HEK293 (cell line): ENCODE results near the gene MAML2.
A peak's percentile ranks its signal among the peaks of the same experiment; 100 is the strongest.

ENCODE experiments used
- CTCF ChIA-PET: fragments of 350-600 bp; formaldehyde crosslinking; extraction: SDS; loops from one replicate; lab custom pipeline; 2021; ENCODE audit warnings: antibody characterized with exemption; lab: Yijun Ruan, JAX
- POLR2A ChIA-PET: fragments of 300-600 bp; formaldehyde crosslinking; extraction: SDS; loops from one replicate; lab custom pipeline; 2020; ENCODE audit warnings: antibody characterized with exemption, inconsistent platforms; lab: Yijun Ruan, JAX
- H3K27ac ChIP-seq: fragments of 200-500 bp; sonication (Bioruptor generic); 2 replicates; pipeline ENCODE4 v1.5.1; 2014; ENCODE audit warnings: low read depth, low read length, control low read depth, inconsistent platforms; ENCODE audit errors: extremely low read depth
- H3K36me3 ChIP-seq, 2 experiments: fragments of 200-500 bp in 1 of 2; sonication (Bioruptor generic) in 1 of 2; 1 replicate in 1 of 2; 2 replicates in 1 of 2; pipeline ENCODE4 v1.5.1; 2014 to 2017; ENCODE audit warnings: inconsistent platforms in 2 of 2, low read length in 2 of 2; ENCODE audit not compliant: control insufficient read depth in 2 of 2, insufficient read depth in 1 of 2
- H3K4me1 ChIP-seq: fragments of 200-500 bp; sonication (Bioruptor generic); 2 replicates; pipeline ENCODE4 v1.5.1; 2014; ENCODE audit warnings: mild to moderate bottlenecking, low read length, inconsistent platforms; ENCODE audit not compliant: control insufficient read depth, insufficient read depth
- H3K4me3 ChIP-seq: 2 replicates; pipeline ENCODE4 v1.5.1; 2011; ENCODE audit warnings: low read depth, mild to moderate bottlenecking, control low read depth, low read length, moderate library complexity
- H3K9me3 ChIP-seq: fragments of 200-500 bp; sonication (Bioruptor generic); 2 replicates; pipeline ENCODE4 v1.5.1; 2014; ENCODE audit warnings: low read depth, low read length, inconsistent platforms; ENCODE audit not compliant: control insufficient read depth, insufficient read depth
- FEZF1 ChIP-seq: fragments of 450-650 bp; formaldehyde crosslinking; IDR thresholded peaks from 2 replicates; pipeline ENCODE4 v1.5.1; 2016; ENCODE audit warnings: missing biosample characterization, missing genetic modification characterization
- GLIS2 ChIP-seq: fragments of 450-650 bp; formaldehyde crosslinking; IDR thresholded peaks from 2 replicates; pipeline ENCODE4 v1.5.1; 2016; ENCODE audit warnings: missing biosample characterization, missing genetic modification characterization
- PRDM1 ChIP-seq: fragments of 450-650 bp; formaldehyde crosslinking; IDR thresholded peaks from 2 replicates; pipeline ENCODE4; 2016; ENCODE audit warnings: missing biosample characterization, missing genetic modification characterization
- TRIM28 ChIP-seq: IDR thresholded peaks from 2 replicates; pipeline ENCODE4 v1.6.1; 2011; ENCODE audit warnings: low read length, control low read depth, borderline replicate concordance
- ZFP69B ChIP-seq: fragments of 450-650 bp; formaldehyde crosslinking; IDR thresholded peaks from 2 replicates; pipeline ENCODE4 v1.5.1; 2016; ENCODE audit warnings: missing biosample characterization, missing genetic modification characterization
- ZNF114 ChIP-seq: fragments of 450-650 bp; formaldehyde crosslinking; IDR thresholded peaks from 2 replicates; pipeline ENCODE4 v1.5.0; 2017; ENCODE audit warnings: missing biosample characterization, missing genetic modification characterization
- ZNF146 ChIP-seq: fragments of 450-650 bp; formaldehyde crosslinking; IDR thresholded peaks from 2 replicates; pipeline ENCODE4 v1.5.1; 2016; ENCODE audit warnings: missing biosample characterization, missing genetic modification characterization
- ZNF202 ChIP-seq: fragments of 450-650 bp; formaldehyde crosslinking; IDR thresholded peaks from 2 replicates; pipeline ENCODE4 v1.5.1; 2016; ENCODE audit warnings: missing biosample characterization, missing genetic modification characterization, borderline replicate concordance
- ZNF239 ChIP-seq: fragments of 450-650 bp; formaldehyde crosslinking; IDR thresholded peaks from 2 replicates; pipeline ENCODE4 v1.5.1; 2016; ENCODE audit warnings: missing biosample characterization, missing genetic modification characterization
- ZNF335 ChIP-seq: fragments of 450-650 bp; formaldehyde crosslinking; conservative IDR thresholded peaks from 2 replicates; pipeline ENCODE4 v1.5.1; 2016; ENCODE audit warnings: missing biosample characterization, missing genetic modification characterization
- ZNF529 ChIP-seq: fragments of 450-650 bp; formaldehyde crosslinking; IDR thresholded peaks from 2 replicates; pipeline ENCODE4 v1.5.1; 2017; ENCODE audit warnings: missing genetic modification characterization, missing biosample characterization; ENCODE audit not compliant: insufficient replicate concordance
- ZNF544 ChIP-seq: fragments of 450-650 bp; formaldehyde crosslinking; IDR thresholded peaks from 2 replicates; pipeline ENCODE4 v1.5.0; 2017; ENCODE audit warnings: missing biosample characterization, missing genetic modification characterization
- ZNF585B ChIP-seq: fragments of 450-650 bp; formaldehyde crosslinking; IDR thresholded peaks from 2 replicates; pipeline ENCODE4 v1.5.1; 2016; ENCODE audit warnings: missing biosample characterization, missing genetic modification characterization
- ZNF596 ChIP-seq: fragments of 450-650 bp; IDR thresholded peaks from 2 replicates; pipeline ENCODE4 v1.5.0; 2018; ENCODE audit warnings: missing biosample characterization, mild to moderate bottlenecking, missing genetic modification characterization, moderate library complexity
- ZNF660 ChIP-seq: fragments of 450-650 bp; IDR thresholded peaks from 2 replicates; pipeline ENCODE4 v1.5.1; 2018; ENCODE audit warnings: missing biosample characterization, mild to moderate bottlenecking, missing genetic modification characterization
- ZNF664 ChIP-seq: fragments of 450-650 bp; formaldehyde crosslinking; IDR thresholded peaks from 2 replicates; pipeline ENCODE4 v1.5.1; 2016; ENCODE audit warnings: missing biosample characterization, missing genetic modification characterization
- ZNF747 ChIP-seq: fragments of 450-650 bp; formaldehyde crosslinking; IDR thresholded peaks from 2 replicates; pipeline ENCODE4 v1.5.1; 2016; ENCODE audit warnings: missing biosample characterization, missing genetic modification characterization
- ZNF76 ChIP-seq: fragments of 450-650 bp; formaldehyde crosslinking; IDR thresholded peaks from 2 replicates; pipeline ENCODE4; 2016; ENCODE audit warnings: low read depth, missing biosample characterization, missing genetic modification characterization, borderline replicate concordance
- ZNF792 ChIP-seq: fragments of 450-650 bp; formaldehyde crosslinking; IDR thresholded peaks from 2 replicates; pipeline ENCODE4 v1.5.1; 2016; ENCODE audit warnings: missing biosample characterization, missing genetic modification characterization
- TF ChIP-seq, protein P1 (sequence below): fragments of 450-650 bp; formaldehyde crosslinking; IDR thresholded peaks from 2 replicates; pipeline ENCODE4 v1.5.1; 2016; ENCODE audit warnings: missing biosample characterization, missing genetic modification characterization
- TF ChIP-seq, protein P2 (sequence below): fragments of 450-650 bp; formaldehyde crosslinking; IDR thresholded peaks from 2 replicates; pipeline ENCODE4 v1.5.1; 2016; ENCODE audit warnings: missing biosample characterization, missing genetic modification characterization
- TF ChIP-seq, protein P3 (sequence below): fragments of 450-650 bp; IDR thresholded peaks from 2 replicates; pipeline ENCODE4 v1.5.1; 2018; ENCODE audit warnings: missing biosample characterization, missing genetic modification characterization
- TF ChIP-seq, protein P4 (sequence below): fragments of 450-650 bp; formaldehyde crosslinking; conservative IDR thresholded peaks from 2 replicates; pipeline ENCODE4 v1.5.1; 2016; ENCODE audit warnings: low read depth, missing biosample characterization, missing genetic modification characterization

The MAML2 gene

GRCh38 chr11:96228473-96228891 lies 114.5 kb downstream of the MAML2 start:
- Histone ChIP-seq H3K27ac (no peak overlapping the region), H3K4me1 (no peaks in the 10 kb centered on the region; the same call in 1 of the 2 replicates), H3K4me3 (no peak overlapping the region), H3K9me3 (no peaks in the 10 kb centered on the region), H3K36me3 (no peaks in the 10 kb centered on the region)
- POLR2A ChIA-PET, result no interaction called here
- TF ChIP-seq ZNF335 (tag by site-specific recombination) (peak; percentile 73), ZNF585B (tag by site-specific recombination) (peak; percentile 13; the same call in 1 of the 2 replicates), TRIM28 (no peak)
- TF ChIP-seq, all 188 proteins: peak for 2
- CTCF ChIA-PET, result interaction anchor here (0.6 to 0.9 kb wide), 5 partner anchors 11 to 1724 kb away, joined by 3 to 4 read pairs (median 3); no protein-coding TSS in a partner anchor

- no peaks in the 10 kb centered on the region for H3K36me3 ChIP-seq
- no peaks in the 10 kb centered on the region for H3K9me3 ChIP-seq
- ChIA-PET POLR2A (interaction anchor here (1.2 to 1.3 kb wide), 2 partner anchors 116 to 162 kb away, joined by 3 to 4 read pairs; partner anchors contain the start of genes CCDC82, JRKL and MAML2), CTCF (interaction anchor here (0.5 to 0.6 kb wide), 2 partner anchors 10 to 302 kb away, joined by 3 read pairs; no protein-coding TSS in a partner anchor)
- H3K4me3 ChIP-seq, result no peak overlapping the region
- no peaks in the 10 kb centered on the region; the same call in 1 of the 2 replicates for H3K4me1 ChIP-seq
- TF ChIP-seq ZFP69B (tag by site-specific recombination) (no peak), ZNF664 (no peak), ZNF529 (no peak), FEZF1 (tag by site-specific recombination) (no peak), PRDM1 (tag by site-specific recombination) (no peak), ZNF239 (tag by site-specific recombination) (no peak), ZNF660 (tag by site-specific recombination) (no peak), ZNF544 (tag by site-specific recombination) (no peak), ZNF114 (tag by site-specific recombination) (no peak), ZNF335 (tag by site-specific recombination) (no peak), ZNF596 (tag by site-specific recombination) (no peak), ZNF76 (no peak)
- TF ChIP-seq, protein P1, sequence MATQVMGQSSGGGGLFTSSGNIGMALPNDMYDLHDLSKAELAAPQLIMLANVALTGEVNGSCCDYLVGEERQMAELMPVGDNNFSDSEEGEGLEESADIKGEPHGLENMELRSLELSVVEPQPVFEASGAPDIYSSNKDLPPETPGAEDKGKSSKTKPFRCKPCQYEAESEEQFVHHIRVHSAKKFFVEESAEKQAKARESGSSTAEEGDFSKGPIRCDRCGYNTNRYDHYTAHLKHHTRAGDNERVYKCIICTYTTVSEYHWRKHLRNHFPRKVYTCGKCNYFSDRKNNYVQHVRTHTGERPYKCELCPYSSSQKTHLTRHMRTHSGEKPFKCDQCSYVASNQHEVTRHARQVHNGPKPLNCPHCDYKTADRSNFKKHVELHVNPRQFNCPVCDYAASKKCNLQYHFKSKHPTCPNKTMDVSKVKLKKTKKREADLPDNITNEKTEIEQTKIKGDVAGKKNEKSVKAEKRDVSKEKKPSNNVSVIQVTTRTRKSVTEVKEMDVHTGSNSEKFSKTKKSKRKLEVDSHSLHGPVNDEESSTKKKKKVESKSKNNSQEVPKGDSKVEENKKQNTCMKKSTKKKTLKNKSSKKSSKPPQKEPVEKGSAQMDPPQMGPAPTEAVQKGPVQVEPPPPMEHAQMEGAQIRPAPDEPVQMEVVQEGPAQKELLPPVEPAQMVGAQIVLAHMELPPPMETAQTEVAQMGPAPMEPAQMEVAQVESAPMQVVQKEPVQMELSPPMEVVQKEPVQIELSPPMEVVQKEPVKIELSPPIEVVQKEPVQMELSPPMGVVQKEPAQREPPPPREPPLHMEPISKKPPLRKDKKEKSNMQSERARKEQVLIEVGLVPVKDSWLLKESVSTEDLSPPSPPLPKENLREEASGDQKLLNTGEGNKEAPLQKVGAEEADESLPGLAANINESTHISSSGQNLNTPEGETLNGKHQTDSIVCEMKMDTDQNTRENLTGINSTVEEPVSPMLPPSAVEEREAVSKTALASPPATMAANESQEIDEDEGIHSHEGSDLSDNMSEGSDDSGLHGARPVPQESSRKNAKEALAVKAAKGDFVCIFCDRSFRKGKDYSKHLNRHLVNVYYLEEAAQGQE, result no peak
- TF ChIP-seq, protein P2, sequence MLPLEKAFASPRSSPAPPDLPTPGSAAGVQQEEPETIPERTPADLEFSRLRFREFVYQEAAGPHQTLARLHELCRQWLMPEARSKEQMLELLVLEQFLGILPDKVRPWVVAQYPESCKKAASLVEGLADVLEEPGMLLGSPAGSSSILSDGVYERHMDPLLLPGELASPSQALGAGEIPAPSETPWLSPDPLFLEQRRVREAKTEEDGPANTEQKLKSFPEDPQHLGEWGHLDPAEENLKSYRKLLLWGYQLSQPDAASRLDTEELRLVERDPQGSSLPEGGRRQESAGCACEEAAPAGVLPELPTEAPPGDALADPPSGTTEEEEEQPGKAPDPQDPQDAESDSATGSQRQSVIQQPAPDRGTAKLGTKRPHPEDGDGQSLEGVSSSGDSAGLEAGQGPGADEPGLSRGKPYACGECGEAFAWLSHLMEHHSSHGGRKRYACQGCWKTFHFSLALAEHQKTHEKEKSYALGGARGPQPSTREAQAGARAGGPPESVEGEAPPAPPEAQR (tag by site-specific recombination), result no peak
- TF ChIP-seq, all 188 proteins: peak for 0
- no peak overlapping the region for H3K27ac ChIP-seq
These were observed 115.8 kb downstream of the MAML2 start for GRCh38 chr11:96227244-96227643.

DNA sequence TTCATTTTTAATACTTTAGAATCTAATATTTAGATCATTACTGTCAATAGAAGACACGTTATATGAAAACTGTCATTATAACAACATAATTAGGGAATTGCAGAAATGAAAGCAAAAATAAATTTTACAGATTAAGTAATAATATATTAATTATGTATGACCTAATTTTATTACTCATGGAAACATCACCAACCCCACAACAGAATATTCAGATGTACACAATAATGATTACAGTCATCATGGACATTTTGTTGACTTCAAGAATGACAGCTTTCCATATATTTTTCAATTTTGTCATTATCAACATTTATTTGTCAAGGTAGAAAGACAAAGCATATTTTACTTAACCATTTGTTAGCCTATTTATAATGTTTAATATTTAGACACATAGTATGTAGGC lies 119.9 kb downstream of the MAML2 start:
- ChIA-PET POLR2A (no interaction called here), CTCF (no interaction called here)
- no peaks in the 10 kb centered on the region for H3K36me3 ChIP-seq
- no peak overlapping the region for H3K4me3 ChIP-seq
- no peaks in the 10 kb centered on the region for H3K9me3 ChIP-seq
- H3K27ac ChIP-seq, result no peak overlapping the region
- 0 out of 2 replicates have a peak, but pooled peaks cover 2% of the 10 kb centered on the region for H3K4me1 ChIP-seq
- TF ChIP-seq GLIS2 (tag by site-specific recombination), result no peak
- TF ChIP-seq, protein P3, sequence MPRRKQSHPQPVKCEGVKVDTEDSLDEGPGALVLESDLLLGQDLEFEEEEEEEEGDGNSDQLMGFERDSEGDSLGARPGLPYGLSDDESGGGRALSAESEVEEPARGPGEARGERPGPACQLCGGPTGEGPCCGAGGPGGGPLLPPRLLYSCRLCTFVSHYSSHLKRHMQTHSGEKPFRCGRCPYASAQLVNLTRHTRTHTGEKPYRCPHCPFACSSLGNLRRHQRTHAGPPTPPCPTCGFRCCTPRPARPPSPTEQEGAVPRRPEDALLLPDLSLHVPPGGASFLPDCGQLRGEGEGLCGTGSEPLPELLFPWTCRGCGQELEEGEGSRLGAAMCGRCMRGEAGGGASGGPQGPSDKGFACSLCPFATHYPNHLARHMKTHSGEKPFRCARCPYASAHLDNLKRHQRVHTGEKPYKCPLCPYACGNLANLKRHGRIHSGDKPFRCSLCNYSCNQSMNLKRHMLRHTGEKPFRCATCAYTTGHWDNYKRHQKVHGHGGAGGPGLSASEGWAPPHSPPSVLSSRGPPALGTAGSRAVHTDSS (tag by site-specific recombination), result no peak
- TF ChIP-seq ZNF747 (tag by site-specific recombination), result no peak
- no peak for TF ChIP-seq ZNF792 (tag by site-specific recombination)
- no peak for TF ChIP-seq ZNF596 (tag by site-specific recombination)
- TF ChIP-seq, protein P4, sequence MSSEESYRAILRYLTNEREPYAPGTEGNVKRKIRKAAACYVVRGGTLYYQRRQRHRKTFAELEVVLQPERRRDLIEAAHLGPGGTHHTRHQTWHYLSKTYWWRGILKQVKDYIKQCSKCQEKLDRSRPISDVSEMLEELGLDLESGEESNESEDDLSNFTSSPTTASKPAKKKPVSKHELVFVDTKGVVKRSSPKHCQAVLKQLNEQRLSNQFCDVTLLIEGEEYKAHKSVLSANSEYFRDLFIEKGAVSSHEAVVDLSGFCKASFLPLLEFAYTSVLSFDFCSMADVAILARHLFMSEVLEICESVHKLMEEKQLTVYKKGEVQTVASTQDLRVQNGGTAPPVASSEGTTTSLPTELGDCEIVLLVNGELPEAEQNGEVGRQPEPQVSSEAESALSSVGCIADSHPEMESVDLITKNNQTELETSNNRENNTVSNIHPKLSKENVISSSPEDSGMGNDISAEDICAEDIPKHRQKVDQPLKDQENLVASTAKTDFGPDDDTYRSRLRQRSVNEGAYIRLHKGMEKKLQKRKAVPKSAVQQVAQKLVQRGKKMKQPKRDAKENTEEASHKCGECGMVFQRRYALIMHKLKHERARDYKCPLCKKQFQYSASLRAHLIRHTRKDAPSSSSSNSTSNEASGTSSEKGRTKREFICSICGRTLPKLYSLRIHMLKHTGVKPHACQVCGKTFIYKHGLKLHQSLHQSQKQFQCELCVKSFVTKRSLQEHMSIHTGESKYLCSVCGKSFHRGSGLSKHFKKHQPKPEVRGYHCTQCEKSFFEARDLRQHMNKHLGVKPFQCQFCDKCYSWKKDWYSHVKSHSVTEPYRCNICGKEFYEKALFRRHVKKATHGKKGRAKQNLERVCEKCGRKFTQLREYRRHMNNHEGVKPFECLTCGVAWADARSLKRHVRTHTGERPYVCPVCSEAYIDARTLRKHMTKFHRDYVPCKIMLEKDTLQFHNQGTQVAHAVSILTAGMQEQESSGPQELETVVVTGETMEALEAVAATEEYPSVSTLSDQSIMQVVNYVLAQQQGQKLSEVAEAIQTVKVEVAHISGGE (tag by site-specific recombination), result no peak
- no peak for TF ChIP-seq ZNF202 (tag by site-specific recombination)
- TF ChIP-seq ZNF146 (tag by site-specific recombination), result no peak
